ENCODE results near the gene CFAP61. TPM values are rescaled to one million over a fixed set of nuclear protein-coding genes. Genes with fewer than 3 reads are reported as not detected.

CFAP61 gene
- polyA plus RNA-seq, 6 donors from 2014 or later = not detected

GRCh38 chr20:20134941-20135575 lies 82.7 kb downstream of the CFAP61 start:
- Mint-ChIP-seq H3K27ac (no peak overlapping the region), H3K4me1 (no peaks in the 10 kb centered on the region), H3K9me3 (peaks cover 13 to 25% (median 17%) of the 10 kb centered on the region in 7 donors), H3K27me3 (peaks cover 0 to 15% (median 6%) of the 10 kb centered on the region in 3 donors), H3K36me3 (peaks cover 0 to 15% of the 10 kb centered on the region in 2 donors), H3K4me3 (no peak overlapping the region)
- no peak for ATAC-seq (ENCODE audit: low read depth in 2 of 2)
- no peak for DNase-seq

- Mint-ChIP-seq H3K27ac (no peak overlapping the region), H3K9me3 (peaks cover 0 to 17% (median 11%) of the 10 kb centered on the region in 7 donors), H3K4me3 (no peak overlapping the region), H3K27me3 (peaks cover 0 to 17% (median 6%) of the 10 kb centered on the region in 3 donors), H3K36me3 (peaks cover 0 to 8% of the 10 kb centered on the region in 2 donors), H3K4me1 (no peaks in the 10 kb centered on the region)
- no peak for ATAC-seq (ENCODE audit: low read depth in 2 of 2)
- no peak for DNase-seq
Measured at GRCh38 chr20:20136313-20136712, 84.0 kb downstream of the CFAP61 start.

DNA sequence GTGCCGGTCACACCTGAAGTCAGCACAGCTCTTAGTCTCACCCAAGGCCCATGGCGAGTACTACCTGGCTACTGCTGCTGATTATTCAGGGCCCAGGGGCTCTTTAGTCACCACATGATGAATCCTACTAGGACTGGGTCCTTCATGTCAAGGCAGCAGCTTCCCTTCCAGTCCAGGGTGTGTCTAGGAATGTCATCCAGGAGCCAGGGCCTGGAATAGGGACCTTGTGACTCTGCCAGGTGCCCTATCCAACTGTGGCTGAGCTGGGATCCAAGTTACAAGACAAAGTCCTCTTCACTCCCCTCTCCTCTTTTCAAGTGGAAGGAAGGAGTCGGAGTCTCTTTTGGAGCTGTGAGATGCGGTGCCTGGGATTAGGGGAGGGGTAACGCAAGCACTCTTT lies 85.5 kb downstream of the CFAP61 start:
- H3K4me3 Mint-ChIP-seq = no peak overlapping the region
- no peak for DNase-seq
- H3K27me3 Mint-ChIP-seq = peaks cover 0 to 19% (median 6%) of the 10 kb centered on the region in 3 donors
- no peak overlapping the region for H3K27ac Mint-ChIP-seq
- H3K9me3 Mint-ChIP-seq = peaks cover 0 to 13% (median 11%) of the 10 kb centered on the region in 7 donors
- peaks cover 0 to 5% of the 10 kb centered on the region in 2 donors for H3K36me3 Mint-ChIP-seq
- ATAC-seq (ENCODE audit: low read depth in 2 of 2) = no peak
- H3K4me1 Mint-ChIP-seq = no peaks in the 10 kb centered on the region

DNA sequence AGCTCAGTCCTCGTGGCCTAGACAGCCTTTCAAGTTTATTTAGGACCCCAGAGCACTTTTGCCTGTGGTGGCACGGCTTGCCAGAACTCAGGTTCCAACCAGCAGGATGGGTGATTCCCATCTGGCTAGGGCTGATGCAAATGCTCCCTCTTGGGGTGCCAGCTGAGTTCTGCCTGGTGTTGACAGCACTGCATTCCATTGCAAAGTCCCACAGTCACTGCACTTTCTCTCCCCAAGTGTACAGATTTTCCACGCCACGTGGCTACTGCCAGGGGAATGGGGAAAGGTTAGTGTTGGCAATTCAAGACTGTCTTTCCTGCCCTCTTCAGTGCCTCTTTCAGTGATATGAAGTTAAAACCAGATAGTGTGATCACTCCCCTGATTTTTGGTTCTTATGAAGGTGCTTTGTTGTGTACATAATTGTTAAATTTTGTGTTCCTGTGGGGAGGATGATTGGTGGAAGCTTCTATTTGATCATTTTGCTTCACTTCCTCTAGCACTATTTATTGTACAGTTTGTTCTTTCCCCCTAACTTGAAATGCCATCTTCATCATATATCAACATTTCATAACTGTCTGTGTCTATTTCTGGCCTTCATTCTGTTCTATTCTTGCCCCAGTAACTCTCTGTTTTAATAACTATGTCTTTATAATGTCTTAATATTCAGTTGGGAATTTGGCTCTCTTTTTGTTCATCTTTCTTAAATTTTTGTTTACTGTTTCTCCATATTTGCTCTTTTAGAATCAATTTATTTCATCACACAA lies 86.2 kb downstream of the CFAP61 start:
- DNase-seq (no peak), ATAC-seq (ENCODE audit: low read depth in 2 of 2) (no peak)
- Mint-ChIP-seq H3K9me3 (peaks cover 0 to 13% (median 11%) of the 10 kb centered on the region in 7 donors), H3K27me3 (peaks cover 0 to 13% (median 6%) of the 10 kb centered on the region in 3 donors), H3K4me3 (no peak overlapping the region), H3K27ac (no peak overlapping the region), H3K4me1 (no peaks in the 10 kb centered on the region), H3K36me3 (no peaks in the 10 kb centered on the region)

DNA sequence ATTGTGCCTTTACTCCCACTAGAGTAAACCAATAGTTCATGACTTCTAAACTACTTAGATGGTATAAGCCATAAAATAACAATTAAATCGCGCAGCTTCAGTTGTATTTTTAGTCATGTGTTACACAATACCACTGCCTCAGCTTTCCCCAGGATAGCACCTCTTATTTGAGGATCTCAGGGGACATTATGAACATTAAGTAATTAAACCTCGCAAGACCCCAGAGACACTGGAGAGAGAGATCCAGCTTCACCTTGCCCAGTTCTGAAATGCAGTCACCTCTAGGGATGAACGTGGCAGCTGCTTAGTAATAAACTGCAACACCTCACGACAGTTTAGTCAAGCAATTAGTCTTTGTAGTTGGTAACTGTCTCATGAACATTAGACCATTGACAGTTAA lies 87.1 kb downstream of the CFAP61 start:
- no peaks in the 10 kb centered on the region for H3K36me3 Mint-ChIP-seq

DNA sequence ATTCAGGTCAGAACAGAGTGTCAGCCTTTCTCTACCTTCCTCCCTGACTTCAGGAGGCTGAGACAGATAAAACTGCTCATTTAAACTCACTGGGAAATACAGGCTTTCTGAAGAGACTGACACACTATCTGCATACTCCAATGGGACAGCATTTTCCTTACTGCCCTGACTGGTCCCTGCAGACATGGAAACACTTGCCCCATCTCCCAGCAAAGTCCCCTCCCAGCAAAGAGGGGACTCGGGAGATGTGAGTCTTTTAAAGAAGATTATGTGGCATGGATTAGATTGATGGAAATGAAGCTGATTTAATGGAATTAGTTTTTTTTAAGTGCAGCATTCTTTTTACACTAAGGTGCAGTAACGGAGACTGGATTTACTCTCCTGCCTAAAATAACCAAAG lies 90.8 kb downstream of the CFAP61 start:
- Mint-ChIP-seq H3K36me3 (no peaks in the 10 kb centered on the region), H3K4me3 (no peak overlapping the region), H3K27me3 (peaks cover 7 to 36% (median 15%) of the 10 kb centered on the region in 3 donors), H3K9me3 (peaks cover 4 to 23% (median 17%) of the 10 kb centered on the region in 7 donors), H3K27ac (no peak overlapping the region), H3K4me1 (no peaks in the 10 kb centered on the region)
- DNase-seq = no peak
- no peak for ATAC-seq (ENCODE audit: low read depth in 2 of 2)

More for the DNA sequence above, 87.1 kb downstream of the CFAP61 start:
- ATAC-seq (ENCODE audit: low read depth in 2 of 2) (no peak), DNase-seq (no peak)
- Mint-ChIP-seq H3K4me3 (no peak overlapping the region), H3K9me3 (peaks cover under 1 to 17% (median 12%) of the 10 kb centered on the region in 7 donors), H3K4me1 (no peaks in the 10 kb centered on the region), H3K27ac (no peak overlapping the region), H3K27me3 (peaks cover 0 to 16% (median 10%) of the 10 kb centered on the region in 3 donors)

- H3K27ac Mint-ChIP-seq = no peak overlapping the region
- H3K9me3 Mint-ChIP-seq = peaks cover 4 to 23% (median 17%) of the 10 kb centered on the region in 7 donors
- ATAC-seq (ENCODE audit: low read depth in 2 of 2) (no peak), DNase-seq (no peak)
- H3K4me3 Mint-ChIP-seq = no peak overlapping the region
- H3K4me1 Mint-ChIP-seq = no peaks in the 10 kb centered on the region
- H3K36me3 Mint-ChIP-seq = no peaks in the 10 kb centered on the region
- peaks cover 9 to 40% (median 19%) of the 10 kb centered on the region in 3 donors for H3K27me3 Mint-ChIP-seq
Measured at GRCh38 chr20:20143646-20144045, 91.3 kb downstream of the CFAP61 start.

- Mint-ChIP-seq H3K27me3 (peaks cover 9 to 45% (median 29%) of the 10 kb centered on the region in 3 donors), H3K36me3 (no peaks in the 10 kb centered on the region), H3K4me3 (no peak overlapping the region), H3K4me1 (no peaks in the 10 kb centered on the region), H3K27ac (no peak overlapping the region), H3K9me3 (peaks cover 2 to 47% (median 33%) of the 10 kb centered on the region in 7 donors)
- DNase-seq (no peak), ATAC-seq (ENCODE audit: low read depth in 2 of 2) (no peak)
Measured at GRCh38 chr20:20148779-20149178, 96.4 kb downstream of the CFAP61 start.

DNA sequence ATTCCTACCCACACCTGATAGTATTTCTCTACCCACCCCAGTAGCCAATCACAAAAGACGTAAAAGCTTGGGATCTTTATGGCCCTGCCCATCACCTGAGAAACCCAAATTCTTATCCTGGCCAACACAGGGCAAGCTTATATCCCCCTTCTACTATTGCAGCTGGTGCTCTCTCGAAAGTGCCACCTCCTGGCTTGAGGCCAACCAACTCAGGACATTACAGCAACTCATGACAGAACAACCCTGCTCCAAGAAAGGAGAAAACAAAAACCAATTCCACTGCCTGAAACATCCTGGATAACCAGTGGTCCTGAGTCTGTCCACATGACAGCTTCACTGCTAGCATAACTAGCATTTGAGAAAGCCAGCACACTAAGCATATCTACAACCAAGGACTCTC lies 97.9 kb downstream of the CFAP61 start:
- H3K4me3 Mint-ChIP-seq = no peak overlapping the region
- H3K27me3 Mint-ChIP-seq = peaks cover 14 to 36% (median 33%) of the 10 kb centered on the region in 3 donors
- ATAC-seq (ENCODE audit: low read depth in 2 of 2) (no peak), DNase-seq (no peak)
- H3K4me1 Mint-ChIP-seq = no peaks in the 10 kb centered on the region
- H3K36me3 Mint-ChIP-seq = no peaks in the 10 kb centered on the region
- no peak overlapping the region for H3K27ac Mint-ChIP-seq
- peaks cover 0 to 36% (median 24%) of the 10 kb centered on the region in 7 donors for H3K9me3 Mint-ChIP-seq

GRCh38 chr20:20160520-20160919 lies 108.2 kb downstream of the CFAP61 start:
- DNase-seq (no peak), ATAC-seq (ENCODE audit: low read depth in 2 of 2) (no peak)
- Mint-ChIP-seq H3K4me1 (no peaks in the 10 kb centered on the region), H3K4me3 (no peak overlapping the region), H3K36me3 (no peaks in the 10 kb centered on the region), H3K27me3 (peaks cover 3 to 13% (median 7%) of the 10 kb centered on the region in 3 donors), H3K27ac (no peak overlapping the region), H3K9me3 (peaks cover 0 to 7% (median 3%) of the 10 kb centered on the region in 7 donors)

- Mint-ChIP-seq H3K4me3 (no peak overlapping the region), H3K27me3 (peaks cover 0 to 13% (median 7%) of the 10 kb centered on the region in 3 donors), H3K9me3 (peaks cover 0 to 7% (median 3%) of the 10 kb centered on the region in 7 donors), H3K27ac (no peak overlapping the region), H3K36me3 (no peaks in the 10 kb centered on the region), H3K4me1 (no peaks in the 10 kb centered on the region)
- DNase-seq (no peak), ATAC-seq (ENCODE audit: low read depth in 2 of 2) (no peak)
Measured at GRCh38 chr20:20161611-20162010, 109.3 kb downstream of the CFAP61 start.

GRCh38 chr20:20167698-20168097 lies 115.4 kb downstream of the CFAP61 start:
- H3K36me3 Mint-ChIP-seq = peaks cover 0 to 6% of the 10 kb centered on the region in 2 donors
- H3K4me1 Mint-ChIP-seq = no peaks in the 10 kb centered on the region
- H3K9me3 Mint-ChIP-seq = peaks cover 2 to 15% (median 5%) of the 10 kb centered on the region in 7 donors
- H3K27ac Mint-ChIP-seq = no peak overlapping the region
- no peak overlapping the region for H3K4me3 Mint-ChIP-seq
- H3K27me3 Mint-ChIP-seq = no peaks in the 10 kb centered on the region
- DNase-seq (no peak), ATAC-seq (ENCODE audit: low read depth in 2 of 2) (no peak)

GRCh38 chr20:20173254-20173653 lies 120.9 kb downstream of the CFAP61 start:
- Mint-ChIP-seq H3K36me3 (peaks cover 0 to 6% of the 10 kb centered on the region in 2 donors), H3K4me3 (no peak overlapping the region), H3K27ac (no peak overlapping the region), H3K4me1 (no peaks in the 10 kb centered on the region), H3K27me3 (peaks cover 0 to 15% (median 8%) of the 10 kb centered on the region in 3 donors), H3K9me3 (peaks cover 2 to 19% (median 7%) of the 10 kb centered on the region in 7 donors)
- ATAC-seq (ENCODE audit: low read depth in 2 of 2) = no peak
- no peak for DNase-seq
